Osteoblast (primary cell): ENCODE measurements around the gene TRIM65. TPM values are rescaled to one million over a fixed set of nuclear protein-coding genes. Genes with fewer than 3 reads are reported as not detected.

ENCODE experiments used
- DNase-seq: peaks from one replicate; pipeline ENCODE4 v3.0.0; 2011; ENCODE audit warnings: low spot score, mixed read lengths; ENCODE audit not compliant: insufficient read length; ENCODE audit errors: missing footprints
- H2AFZ ChIP-seq: 2 replicates; pipeline ENCODE4 v1.6.0; 2011; ENCODE audit warnings: mild to moderate bottlenecking, low read length
- H3K27ac ChIP-seq: 2 replicates; pipeline ENCODE4 v1.5.1; 2011; ENCODE audit warnings: mild to moderate bottlenecking, low read depth, low read length, moderate library complexity
- H3K27me3 ChIP-seq: 2 replicates; pipeline ENCODE4 v1.6.0; 2012; ENCODE audit warnings: mild to moderate bottlenecking, control low read depth, inconsistent platforms, low read length, moderate library complexity; ENCODE audit not compliant: insufficient read depth
- H3K36me3 ChIP-seq: 2 replicates; pipeline ENCODE4 v1.5.1; 2011; ENCODE audit warnings: mild to moderate bottlenecking, low read length, control low read depth, moderate library complexity; ENCODE audit not compliant: insufficient read depth
- H3K4me1 ChIP-seq: 2 replicates; pipeline ENCODE4 v1.5.1; 2011; ENCODE audit warnings: mild to moderate bottlenecking, low read length, control low read depth, moderate library complexity; ENCODE audit not compliant: insufficient read depth
- H3K4me2 ChIP-seq: 2 replicates; pipeline ENCODE4 v1.6.0; 2011; ENCODE audit warnings: mild to moderate bottlenecking, low read length; ENCODE audit not compliant: insufficient read depth
- H3K4me3 ChIP-seq: fragments of 200-600 bp; sonication (generic); 3 replicates; pipeline ENCODE4 v1.5.1; 2012; ENCODE audit warnings: mild to moderate bottlenecking, low read length, inconsistent platforms; ENCODE audit not compliant: insufficient read depth
- H3K79me2 ChIP-seq: 2 replicates; pipeline ENCODE4 v1.6.0; 2012; ENCODE audit warnings: mild to moderate bottlenecking, low read length, control low read depth, inconsistent platforms; ENCODE audit not compliant: insufficient read depth
- H3K9me3 ChIP-seq: 2 replicates; pipeline ENCODE4 v1.5.1; 2011; ENCODE audit warnings: low read depth, low read length, control low read depth
- H4K20me1 ChIP-seq: 2 replicates; pipeline ENCODE4 v1.6.0; 2012; ENCODE audit warnings: mild to moderate bottlenecking, low read length, control low read depth; ENCODE audit not compliant: insufficient read depth
- CTCF ChIP-seq: IDR thresholded peaks from 2 replicates; pipeline ENCODE4 v1.5.1; 2011; ENCODE audit warnings: mild to moderate bottlenecking, low read depth, low read length, moderate library complexity; ENCODE audit errors: extremely low read depth
- total RNA-seq: library from RNA; depleted of rRNA; stranded (reverse); fragments of >200 nt; gene quantifications from 2 replicates; pipeline ENCODE4 v1.2.3, GENCODE V29; 2012

TRIM65 gene
- total RNA-seq, 1 donor = 22.8 TPM

- Histone ChIP-seq H4K20me1 (peaks cover 3% of the 10 kb centered on the region), H3K9me3 (no peaks in the 10 kb centered on the region), H2AFZ (no peak overlapping the region), H3K4me1 (no peaks in the 10 kb centered on the region), H3K36me3 (peaks cover 41% of the 10 kb centered on the region), H3K79me2 (peaks cover 4% of the 10 kb centered on the region), H3K27me3 (no peaks in the 10 kb centered on the region), H3K27ac (no peak overlapping the region), H3K4me3 (no peak overlapping the region), H3K4me2 (no peak overlapping the region)
- DNase-seq = peak; percentile 99
- TF ChIP-seq CTCF = peak; percentile 71
These were observed 51.6 kb downstream of the TRIM65 start for GRCh38 chr17:75845058-75845711.

GRCh38 chr17:75844530-75845057 lies 52.2 kb downstream of the TRIM65 start:
- H2AFZ ChIP-seq = no peak overlapping the region
- peaks cover under 1% of the 10 kb centered on the region for H3K79me2 ChIP-seq
- no peaks in the 10 kb centered on the region for H3K4me1 ChIP-seq
- no peak overlapping the region for H3K4me3 ChIP-seq
- no peak for TF ChIP-seq CTCF
- H3K4me2 ChIP-seq = no peak overlapping the region
- H3K27ac ChIP-seq = no peak overlapping the region
- no peaks in the 10 kb centered on the region for H3K9me3 ChIP-seq
- H4K20me1 ChIP-seq = peaks cover 3% of the 10 kb centered on the region
- peak; percentile 89 for DNase-seq
- H3K36me3 ChIP-seq = peaks cover 37% of the 10 kb centered on the region
- no peaks in the 10 kb centered on the region for H3K27me3 ChIP-seq

- Histone ChIP-seq H3K4me1 (no peaks in the 10 kb centered on the region), H3K27ac (no peak within 1 kb of the TSS), H3K27me3 (no peaks in the 10 kb centered on the region), H3K4me3 (no peak within 1 kb of the TSS), H2AFZ (no peak within 1 kb of the TSS), H4K20me1 (peaks cover 3% of the 10 kb centered on the region), H3K9me3 (no peaks in the 10 kb centered on the region), H3K36me3 (peaks cover 29% of the 10 kb centered on the region), H3K79me2 (no peaks in the 10 kb centered on the region), H3K4me2 (no peak within 1 kb of the TSS)
- TF ChIP-seq CTCF = no peak
- DNase-seq = peak; percentile 66
These were observed 52.9 kb downstream of the TRIM65 start, which contains the start of gene UNC13D for GRCh38 chr17:75843577-75844529. UNC13D (minus strand) TSS chr17:75844404; CDS start chr17:75844337, 67 bp downstream.
